ENCODE measurements around the gene MBP.

DNA sequence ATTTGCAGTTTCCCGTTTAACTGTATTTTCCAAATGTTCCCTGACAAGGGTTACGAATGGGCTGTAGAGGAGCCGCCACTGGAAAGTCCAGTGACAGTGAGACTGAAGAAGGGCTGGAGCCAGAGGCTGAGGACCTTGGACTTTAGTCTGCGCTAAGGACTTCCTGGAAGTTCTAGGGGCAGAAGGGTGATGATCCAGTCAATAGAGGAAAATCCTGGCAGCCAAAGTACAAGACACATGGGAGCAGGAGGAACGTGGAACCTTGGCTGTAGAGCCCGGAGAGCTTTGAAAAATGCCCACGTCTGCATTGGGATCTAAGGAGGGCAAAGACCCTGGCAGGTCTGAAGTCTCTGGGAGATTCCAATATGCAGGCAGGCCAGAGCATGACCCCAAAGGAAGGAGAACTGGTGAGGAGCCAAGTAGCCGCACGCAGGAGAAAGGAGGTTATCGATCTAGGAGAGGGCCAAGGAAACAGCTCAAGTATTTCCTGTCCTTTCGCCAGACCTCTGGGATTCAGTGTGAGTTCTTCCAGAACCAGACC lies 28.5 kb downstream of the MBP start:
- TF ChIP-seq, protein P1, sequence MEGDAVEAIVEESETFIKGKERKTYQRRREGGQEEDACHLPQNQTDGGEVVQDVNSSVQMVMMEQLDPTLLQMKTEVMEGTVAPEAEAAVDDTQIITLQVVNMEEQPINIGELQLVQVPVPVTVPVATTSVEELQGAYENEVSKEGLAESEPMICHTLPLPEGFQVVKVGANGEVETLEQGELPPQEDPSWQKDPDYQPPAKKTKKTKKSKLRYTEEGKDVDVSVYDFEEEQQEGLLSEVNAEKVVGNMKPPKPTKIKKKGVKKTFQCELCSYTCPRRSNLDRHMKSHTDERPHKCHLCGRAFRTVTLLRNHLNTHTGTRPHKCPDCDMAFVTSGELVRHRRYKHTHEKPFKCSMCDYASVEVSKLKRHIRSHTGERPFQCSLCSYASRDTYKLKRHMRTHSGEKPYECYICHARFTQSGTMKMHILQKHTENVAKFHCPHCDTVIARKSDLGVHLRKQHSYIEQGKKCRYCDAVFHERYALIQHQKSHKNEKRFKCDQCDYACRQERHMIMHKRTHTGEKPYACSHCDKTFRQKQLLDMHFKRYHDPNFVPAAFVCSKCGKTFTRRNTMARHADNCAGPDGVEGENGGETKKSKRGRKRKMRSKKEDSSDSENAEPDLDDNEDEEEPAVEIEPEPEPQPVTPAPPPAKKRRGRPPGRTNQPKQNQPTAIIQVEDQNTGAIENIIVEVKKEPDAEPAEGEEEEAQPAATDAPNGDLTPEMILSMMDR (conservative IDR thresholded peaks at IDR 0.05 in 1 of 2, IDR thresholded peaks at IDR 0.05 in 1 of 2; ENCODE audit: low read depth in 1 of 2, low read length in 2 of 2): no peak
- TF ChIP-seq EZH2 (IDR thresholded peaks at IDR 0.05; ENCODE audit: low read length, missing control alignments): no peak
